Mucosa of descending colon (tissue), 3 donors: ENCODE data around the gene ANO1. TPM values are rescaled to one million over a fixed set of nuclear protein-coding genes. Genes with fewer than 3 reads are reported as not detected.

Source experiments
- ATAC-seq: fragments of 200-7000 bp; cut with Tn5 transposase; one replicate; pipeline ENCODE4 v1.9.1; 2020; ENCODE audit warnings: mild to moderate bottlenecking, moderate library complexity
- DNase-seq, 3 donors: peaks; one replicate each; pipeline ENCODE4 v3.0.0-alpha.2; 2020
- H3K36me3 ChIP-seq: fragments of 200-600 bp; one replicate; pipeline ENCODE4 v1.8.0; 2021; ENCODE audit warnings: low read depth, mild to moderate bottlenecking
- H3K4me1 ChIP-seq: fragments of 200-600 bp; one replicate; pipeline ENCODE4 v1.8.0; 2021; ENCODE audit warnings: low read depth, mild to moderate bottlenecking
- H3K4me3 ChIP-seq: fragments of 200-600 bp; one replicate; pipeline ENCODE4 v1.8.0; 2021; ENCODE audit warnings: mild to moderate bottlenecking
- H3K9me3 ChIP-seq: fragments of 200-600 bp; one replicate; pipeline ENCODE4 v1.8.0; 2021; ENCODE audit warnings: mild to moderate bottlenecking
- CTCF ChIP-seq: fragments of 200-600 bp; IDR thresholded peaks from one replicate; pipeline ENCODE4 v1.8.0; 2022; ENCODE audit warnings: antibody characterized with exemption, mild to moderate bottlenecking
- intact Hi-C, 2 donors: fragments of 100-400 bp; cut with DNase I in 1 of 2; cut with micrococcal nuclease in 1 of 2; formaldehyde crosslinking; loops; one replicate each; pipeline versions ENCODE4 v1.11.0 to v1.11.1; 2022; cut with DNase I, micrococcal nuclease
- total RNA-seq, 3 donors: library from RNA; stranded (reverse); fragmentation: NEBNext Ultra II Directional in 2 of 3; extraction: Animal tissue kit (Norgen Biotek cat#: 25700) in 2 of 3; gene quantifications; one replicate each; pipeline versions ENCODE4 v1.2.1 to v1.2.4, GENCODE V29; 2021 to 2023
- donor health status: DM: no; HTN: no; CAD: no; lungs with moderate emphysema.
- donor health status: DM: no; HTN: no; CAD: no.
- donor health status: DM: no; HTN: yes; CAD: no.

The ANO1 gene
- total RNA-seq, 3 donors from 2014 or later, result 10.7 to 26.6 (median 11.8) TPM

GRCh38 chr11:70131606-70132190 lies 53.6 kb downstream of the ANO1 start:
- Histone ChIP-seq H3K4me3 (no peak overlapping the region), H3K9me3 (no peaks in the 10 kb centered on the region), H3K36me3 (no peaks in the 10 kb centered on the region), H3K4me1 (no peaks in the 10 kb centered on the region)
- no peak for TF ChIP-seq CTCF
- ATAC-seq, result no peak
- peak in 1 of 3 donors; percentile 27 for DNase-seq
- intact Hi-C loops, result no loop called here

- Histone ChIP-seq H3K9me3 (no peaks in the 10 kb centered on the region), H3K36me3 (no peaks in the 10 kb centered on the region), H3K4me3 (no peak overlapping the region), H3K4me1 (no peaks in the 10 kb centered on the region)
- no peak for TF ChIP-seq CTCF
- intact Hi-C loops, result no loop called here
- ATAC-seq (no peak), DNase-seq (no peak)
Measured at GRCh38 chr11:70132641-70133040, 54.5 kb downstream of the ANO1 start.

- Histone ChIP-seq H3K4me3 (no peak overlapping the region), H3K4me1 (no peaks in the 10 kb centered on the region), H3K36me3 (no peaks in the 10 kb centered on the region), H3K9me3 (no peaks in the 10 kb centered on the region)
- ATAC-seq (no peak), DNase-seq (no peak)
- intact Hi-C loops, result no loop called here
- TF ChIP-seq CTCF, result no peak
Measured at GRCh38 chr11:70133771-70134335, 55.7 kb downstream of the ANO1 start.

GRCh38 chr11:70134490-70134889 lies 56.4 kb downstream of the ANO1 start:
- no peak overlapping the region for H3K4me3 ChIP-seq

GRCh38 chr11:70135142-70135541 lies 57.0 kb downstream of the ANO1 start:
- no peaks in the 10 kb centered on the region for H3K9me3 ChIP-seq
- TF ChIP-seq CTCF, result no peak
- no peaks in the 10 kb centered on the region for H3K4me1 ChIP-seq
- no peak for DNase-seq
- intact Hi-C loops, result no loop called here
- H3K4me3 ChIP-seq, result no peak overlapping the region
- no peaks in the 10 kb centered on the region for H3K36me3 ChIP-seq
- no peak for ATAC-seq

More at GRCh38 chr11:70134490-70134889, 56.4 kb downstream of the ANO1 start:
- TF ChIP-seq CTCF, result no peak
- H3K9me3 ChIP-seq, result no peaks in the 10 kb centered on the region
- no peaks in the 10 kb centered on the region for H3K36me3 ChIP-seq
- no peak for DNase-seq
- no peak for ATAC-seq
- intact Hi-C loops, result no loop called here
- no peaks in the 10 kb centered on the region for H3K4me1 ChIP-seq
